Panc1 (cell line): ENCODE results near the gene TRABD2A.

Source experiments
- CTCF ChIP-seq: fragments of 450-650 bp; IDR thresholded peaks from 2 replicates; pipeline ENCODE4 v1.5.1; 2017; ENCODE audit warnings: mild to moderate bottlenecking
- POLR2AphosphoS5 ChIP-seq: IDR thresholded peaks from 2 replicates; pipeline ENCODE4 v1.6.1; 2012; ENCODE audit warnings: mild to moderate bottlenecking, low read depth, low read length, moderate library complexity
- SIN3A ChIP-seq: IDR thresholded peaks from 2 replicates; pipeline ENCODE4 v1.6.1; 2012; ENCODE audit warnings: low read depth, mild to moderate bottlenecking, low read length, moderate library complexity, borderline replicate concordance; ENCODE audit not compliant: insufficient read depth
- TCF7L2 ChIP-seq: IDR thresholded peaks from 2 replicates; pipeline ENCODE4 v1.6.1; 2011; ENCODE audit warnings: mild to moderate bottlenecking, low read depth, low read length, inconsistent platforms
- TF ChIP-seq, protein P1 (sequence below), 2 experiments: IDR thresholded peaks; 2 replicates each; pipeline ENCODE4 v1.6.1; 2011 to 2012; ENCODE audit warnings: low read depth in 2 of 2, control low read depth in 1 of 2, low read length in 1 of 2, mild to moderate bottlenecking in 1 of 2, moderate library complexity in 1 of 2; ENCODE audit not compliant: insufficient read depth in 1 of 2

- TF ChIP-seq CTCF: no peak
- TF ChIP-seq POLR2AphosphoS5: no peak
- TF ChIP-seq, protein P1, sequence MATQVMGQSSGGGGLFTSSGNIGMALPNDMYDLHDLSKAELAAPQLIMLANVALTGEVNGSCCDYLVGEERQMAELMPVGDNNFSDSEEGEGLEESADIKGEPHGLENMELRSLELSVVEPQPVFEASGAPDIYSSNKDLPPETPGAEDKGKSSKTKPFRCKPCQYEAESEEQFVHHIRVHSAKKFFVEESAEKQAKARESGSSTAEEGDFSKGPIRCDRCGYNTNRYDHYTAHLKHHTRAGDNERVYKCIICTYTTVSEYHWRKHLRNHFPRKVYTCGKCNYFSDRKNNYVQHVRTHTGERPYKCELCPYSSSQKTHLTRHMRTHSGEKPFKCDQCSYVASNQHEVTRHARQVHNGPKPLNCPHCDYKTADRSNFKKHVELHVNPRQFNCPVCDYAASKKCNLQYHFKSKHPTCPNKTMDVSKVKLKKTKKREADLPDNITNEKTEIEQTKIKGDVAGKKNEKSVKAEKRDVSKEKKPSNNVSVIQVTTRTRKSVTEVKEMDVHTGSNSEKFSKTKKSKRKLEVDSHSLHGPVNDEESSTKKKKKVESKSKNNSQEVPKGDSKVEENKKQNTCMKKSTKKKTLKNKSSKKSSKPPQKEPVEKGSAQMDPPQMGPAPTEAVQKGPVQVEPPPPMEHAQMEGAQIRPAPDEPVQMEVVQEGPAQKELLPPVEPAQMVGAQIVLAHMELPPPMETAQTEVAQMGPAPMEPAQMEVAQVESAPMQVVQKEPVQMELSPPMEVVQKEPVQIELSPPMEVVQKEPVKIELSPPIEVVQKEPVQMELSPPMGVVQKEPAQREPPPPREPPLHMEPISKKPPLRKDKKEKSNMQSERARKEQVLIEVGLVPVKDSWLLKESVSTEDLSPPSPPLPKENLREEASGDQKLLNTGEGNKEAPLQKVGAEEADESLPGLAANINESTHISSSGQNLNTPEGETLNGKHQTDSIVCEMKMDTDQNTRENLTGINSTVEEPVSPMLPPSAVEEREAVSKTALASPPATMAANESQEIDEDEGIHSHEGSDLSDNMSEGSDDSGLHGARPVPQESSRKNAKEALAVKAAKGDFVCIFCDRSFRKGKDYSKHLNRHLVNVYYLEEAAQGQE (IDR thresholded peaks at IDR 0.05; ENCODE audit: insufficient read depth in 1 of 2, low read depth in 2 of 2, low read length in 1 of 2): no peak
- no peak for TF ChIP-seq SIN3A
- TF ChIP-seq TCF7L2: no peak
These were observed 10.6 kb downstream of the TRABD2A start for GRCh38 chr2:84870306-84870705.
